NCI-H2227 (cell line): ENCODE results near the gene OTUD6A.
"Not testable (repeated sequence)": the region's sequence is repeated elsewhere in the genome, so short reads cannot be mapped to it uniquely, and the experiment has no call there.

ENCODE experiments used
- DNase-seq: peaks from one replicate; lab custom pipeline; 2025; ENCODE audit not compliant: unreplicated experiment; lab: John Stamatoyannopoulos, UW

The OTUD6A gene

GRCh38 chrX:70046978-70047377 is 15.3 kb upstream of the OTUD6A start:
- no peak for DNase-seq

DNA sequence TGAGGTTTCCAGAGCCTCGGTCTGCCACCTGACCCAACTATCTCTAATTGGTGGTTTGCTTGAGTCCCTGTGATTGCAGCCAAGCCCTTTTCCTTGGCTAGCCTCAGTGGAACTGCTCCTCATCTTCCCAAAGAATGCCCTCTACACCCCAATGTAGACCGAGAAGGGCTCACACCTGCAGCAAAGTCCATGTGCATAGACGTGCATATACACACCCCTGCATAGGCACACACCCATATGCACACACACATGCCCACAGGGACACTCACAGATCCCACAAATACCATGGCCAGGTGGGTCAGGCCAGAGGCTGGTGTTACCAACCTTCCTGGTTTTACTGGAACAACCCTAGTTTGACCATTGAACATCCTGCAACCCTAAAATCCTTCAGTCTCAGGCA is 12.9 kb upstream of the OTUD6A start:
- no peak for DNase-seq

DNA sequence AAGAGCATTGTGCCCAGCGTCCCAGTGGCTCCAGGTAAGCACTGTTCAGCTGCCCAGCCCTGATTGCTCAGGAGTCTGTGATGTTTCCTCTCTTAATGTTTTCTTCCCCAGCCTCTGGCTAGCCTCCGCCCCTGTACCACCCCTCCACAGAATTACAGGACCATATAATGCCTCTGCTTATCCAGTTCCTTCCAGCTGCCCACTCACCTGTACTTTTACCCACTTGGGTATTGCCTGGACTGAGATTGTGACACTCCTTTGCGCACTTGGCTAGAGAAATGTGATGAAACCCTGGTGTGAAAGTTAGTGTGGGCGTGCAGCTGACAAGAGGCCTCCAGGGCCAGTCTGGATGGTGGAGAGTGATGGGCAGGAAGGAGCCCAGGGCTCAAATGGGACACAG is 12.3 kb upstream of the OTUD6A start, which contains the start of gene AWAT2:
AWAT2 (minus strand) TSS at position 14 of the 400 bp plus-strand sequence; CDS start at position 8, 6 bp downstream.
- DNase-seq, result no peak

- DNase-seq, result no peak
Measured at GRCh38 chrX:70052895-70053615, 9.2 kb upstream of the OTUD6A start.

DNA sequence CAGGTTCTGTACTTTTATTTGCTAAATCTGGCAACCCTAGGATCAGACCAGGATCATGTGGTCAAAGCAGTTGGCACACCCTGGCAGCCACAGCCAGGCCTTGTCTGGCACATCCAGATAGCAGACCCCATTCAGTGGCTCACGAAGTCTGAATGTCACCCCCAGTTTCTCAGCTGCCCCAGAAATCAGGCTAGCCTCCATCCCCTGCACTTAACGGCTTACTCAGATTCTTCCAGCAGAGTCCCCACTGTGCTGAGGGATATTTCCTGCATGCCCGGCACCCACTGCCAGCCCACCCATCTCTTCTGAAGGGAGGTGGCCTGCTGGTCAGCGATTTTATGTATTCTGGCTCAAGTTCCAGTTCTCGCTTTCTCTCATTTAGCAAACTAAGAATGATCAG is 7.9 kb upstream of the OTUD6A start:
- no peak for DNase-seq

GRCh38 chrX:70062961-70063550 is 799 bp downstream of the OTUD6A start:
- no peak for DNase-seq

DNA sequence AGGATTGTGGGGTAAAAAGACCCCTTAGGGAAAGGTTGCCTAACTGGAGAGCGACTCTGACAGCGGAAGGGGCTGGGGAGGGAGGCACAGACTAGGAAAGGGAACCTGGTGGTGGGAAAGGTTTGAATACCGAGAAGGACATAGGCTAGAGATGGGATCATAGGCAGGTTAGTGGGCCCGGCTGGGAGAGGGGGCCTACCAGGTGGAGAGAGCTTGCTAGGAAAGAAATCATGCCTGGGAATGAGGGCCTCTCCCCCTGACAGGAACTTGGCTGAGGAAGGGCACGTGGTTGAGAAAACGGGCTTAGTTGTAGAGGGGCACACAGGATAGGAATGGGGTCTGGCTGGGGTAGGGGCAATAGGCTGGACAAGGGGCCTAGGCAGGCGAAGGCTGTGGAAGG is 4.4 kb downstream of the OTUD6A start:
- DNase-seq, result no peak

DNA sequence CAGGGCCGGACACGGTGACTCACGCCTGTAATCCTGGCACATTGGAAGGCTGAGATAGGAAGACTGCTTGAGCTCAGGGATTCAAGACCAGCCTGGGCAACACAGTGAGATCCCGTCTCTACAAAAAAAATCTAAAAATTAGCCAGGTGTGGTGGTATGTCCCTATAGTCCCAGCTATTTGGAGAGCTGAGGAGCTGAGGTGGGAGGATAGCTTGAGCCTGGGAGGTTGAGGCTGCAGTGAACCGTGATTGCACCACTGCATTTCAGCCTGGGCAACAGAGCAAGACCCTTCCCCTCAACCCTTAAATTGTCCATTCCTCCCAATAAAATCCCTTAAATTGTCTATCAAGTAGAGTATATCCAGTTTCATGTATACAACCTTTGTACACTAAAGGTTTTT is 17.0 kb downstream of the OTUD6A start:
- DNase-seq, result no peak

- no peak for DNase-seq
Measured at GRCh38 chrX:70079870-70080269, 17.6 kb downstream of the OTUD6A start.

GRCh38 chrX:70082723-70083122 is 20.5 kb downstream of the OTUD6A start:
- no peak for DNase-seq

GRCh38 chrX:70084592-70085240 is 22.5 kb downstream of the OTUD6A start:
- no peak for DNase-seq

GRCh38 chrX:70087857-70088630 is 25.8 kb downstream of the OTUD6A start:
- no peak for DNase-seq

- no peak for DNase-seq
Measured at GRCh38 chrX:70088751-70089150, 26.5 kb downstream of the OTUD6A start.

- no peak for DNase-seq
Measured at GRCh38 chrX:70089604-70090297, 27.5 kb downstream of the OTUD6A start.

DNA sequence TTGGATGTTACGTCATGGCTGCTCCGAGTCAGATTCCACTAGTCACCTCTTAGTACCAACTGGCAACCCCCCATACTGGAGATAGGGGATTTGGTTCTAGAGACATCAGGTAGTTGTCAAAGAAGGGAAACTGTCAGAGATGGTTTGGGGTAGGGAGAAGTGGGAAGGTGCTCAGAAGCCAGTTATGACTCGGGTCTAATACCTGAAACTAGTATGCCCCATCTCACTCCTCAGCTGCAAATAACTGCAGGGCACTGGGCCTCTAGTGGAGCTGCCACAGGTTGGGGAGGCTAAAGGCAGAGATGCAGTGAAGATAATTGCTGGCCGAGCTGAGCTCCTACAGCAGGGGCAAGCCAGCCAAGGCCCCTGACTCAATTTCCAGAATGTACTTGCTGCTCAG is 30.0 kb downstream of the OTUD6A start:
- DNase-seq, result no peak

DNA sequence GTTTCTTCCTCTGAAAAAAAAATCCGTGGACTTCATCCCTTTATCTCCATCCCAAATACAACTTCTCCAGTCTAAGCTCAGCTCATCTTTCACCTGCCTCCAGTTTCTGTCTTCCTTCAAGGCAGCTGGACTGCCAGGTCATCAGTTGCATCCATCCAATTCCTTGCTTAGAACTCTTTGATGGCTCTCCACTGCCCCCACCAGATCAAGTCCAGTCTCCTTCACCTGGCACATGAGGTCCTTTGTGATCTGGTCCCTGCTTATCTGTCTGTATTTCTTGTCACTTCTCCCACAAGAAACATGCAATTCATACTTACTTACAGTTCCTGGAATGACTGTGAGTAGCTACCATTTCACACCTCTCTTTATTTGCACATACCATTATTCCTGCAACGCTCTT is 33.8 kb downstream of the OTUD6A start:
- no peak for DNase-seq

DNA sequence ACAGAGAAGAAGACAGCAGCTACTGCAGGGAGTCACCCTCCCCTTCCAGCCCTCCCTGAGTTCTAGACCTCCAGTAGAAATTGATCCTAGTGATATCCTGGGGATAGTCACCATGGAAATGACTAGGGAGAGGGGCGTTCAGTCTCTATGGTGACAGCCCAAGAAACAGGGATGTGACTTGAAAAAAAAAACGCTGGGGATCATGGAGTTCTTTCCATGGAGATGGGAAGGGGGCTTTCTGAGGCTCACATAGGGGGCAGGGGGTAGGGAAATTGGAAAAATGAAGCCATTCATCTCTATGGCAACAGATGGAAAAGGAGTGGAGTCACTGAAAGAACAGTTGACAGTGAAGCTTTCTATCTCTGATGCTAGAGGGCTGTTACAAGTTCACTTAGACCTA is 43.0 kb downstream of the OTUD6A start:
- no peak for DNase-seq

GRCh38 chrX:70111436-70112026 is 49.3 kb downstream of the OTUD6A start:
- DNase-seq, result not testable (repeated sequence)
